MCF 10A (cell line): Measurements from ENCODE around the gene CLASRP. TPM values are rescaled to one million over a fixed set of nuclear protein-coding genes. Genes with fewer than 3 reads are reported as not detected.
"Not testable (repeated sequence)": the region's sequence is repeated elsewhere in the genome, so short reads cannot be mapped to it uniquely, and the experiment has no call there.

Experiments
- BruUV-seq: library from RNA; stranded (reverse); fragments of 400-500 nt; replicated peaks from 2 replicates; lab custom pipeline; 2021; lab: Mats Ljungman, UMichigan
- CTCF ChIA-PET: fragments of 300-600 bp; sonication (Branson Sonifier 250); formaldehyde crosslinking; extraction: SDS; loops from one replicate; lab custom pipeline; 2021; ENCODE audit warnings: antibody characterized with exemption, inconsistent platforms; lab: Yijun Ruan, JAX
- POLR2A ChIA-PET: fragments of 300-600, 350-650 bp; sonication (Branson Sonifier 250); formaldehyde crosslinking; extraction: SDS; loops from one replicate; lab custom pipeline; 2020; ENCODE audit warnings: antibody characterized with exemption, inconsistent platforms; lab: Yijun Ruan, JAX
- DNase-seq: peaks from one replicate; pipeline ENCODE4 v3.0.0-alpha.2; 2018; ENCODE audit not compliant: unreplicated experiment
- H3K27ac Mint-ChIP-seq: one replicate; pipeline ENCODE4 v1.8.0; 2022; ENCODE audit warnings: mild to moderate bottlenecking, low read depth, mixed read lengths; ENCODE audit not compliant: unreplicated experiment
- H3K27me3 Mint-ChIP-seq: one replicate; pipeline ENCODE4 v1.8.0; 2022; ENCODE audit warnings: mixed read lengths; ENCODE audit not compliant: insufficient read depth, unreplicated experiment
- H3K36me3 Mint-ChIP-seq: one replicate; pipeline ENCODE4 v1.8.0; 2022; ENCODE audit warnings: mild to moderate bottlenecking, moderate library complexity, mixed read lengths; ENCODE audit not compliant: insufficient read depth, unreplicated experiment
- H3K4me1 Mint-ChIP-seq: one replicate; pipeline ENCODE4 v1.8.0; 2022; ENCODE audit warnings: mixed read lengths; ENCODE audit not compliant: insufficient read depth, unreplicated experiment
- H3K4me3 Mint-ChIP-seq: one replicate; pipeline ENCODE4 v1.8.0; 2022; ENCODE audit warnings: mild to moderate bottlenecking, moderate library complexity, mixed read lengths; ENCODE audit not compliant: unreplicated experiment
- H3K9me3 Mint-ChIP-seq: one replicate; pipeline ENCODE4 v1.8.0; 2022; ENCODE audit warnings: mixed read lengths; ENCODE audit not compliant: unreplicated experiment
- intact Hi-C: fragments of 100-400 bp; cut with micrococcal nuclease; formaldehyde crosslinking; loops from 2 replicates; pipeline ENCODE4 v1.14.1; 2022
- total RNA-seq: library from RNA; stranded (reverse); gene quantifications from 2 replicates; pipeline ENCODE4 v1.2.3, GENCODE V29; 2022
- TF ChIP-seq, protein P1 (sequence below): fragments of 200-600 bp; IDR thresholded peaks from one replicate; pipeline ENCODE4 v1.8.0; 2022; ENCODE audit warnings: antibody characterized with exemption, mild to moderate bottlenecking; ENCODE audit not compliant: unreplicated experiment

CLASRP gene
- total RNA-seq, 1 experiment from 2014 or later: 83.5 TPM

DNA sequence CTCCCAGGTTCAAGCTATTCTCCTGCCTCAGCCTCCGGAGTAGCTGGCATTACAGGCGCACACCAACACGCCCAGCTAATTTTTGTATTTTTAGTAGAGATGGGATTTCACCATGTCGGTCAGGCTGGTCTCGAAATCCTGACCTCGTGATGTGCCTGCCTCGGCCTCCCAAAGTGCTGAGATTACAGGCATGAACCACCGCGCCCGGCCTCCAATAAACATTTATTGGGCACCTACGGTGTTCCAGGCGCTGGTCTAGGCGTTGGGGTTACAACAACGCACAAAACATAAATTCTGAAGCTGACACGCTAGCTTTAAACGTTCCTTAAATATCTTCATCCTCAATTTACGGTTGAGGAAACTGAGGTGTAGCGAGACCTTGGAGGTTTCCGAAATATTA, 38.2 kb upstream of the CLASRP start:
- H3K9me3 Mint-ChIP-seq, DNase-seq, H3K27me3 Mint-ChIP-seq, H3K4me1 Mint-ChIP-seq, BruUV-seq, intact Hi-C loops: not testable (repeated sequence)
- Mint-ChIP-seq H3K4me3 (peak overlapping the region; percentile 86), H3K36me3 (peaks cover 50% of the 10 kb centered on the region), H3K27ac (peak overlapping the region; percentile 94)
- POLR2A ChIA-PET: interaction anchor here (0.7 to 3.2 kb wide), 4 partner anchors 12 to 90 kb away, joined by 3 to 22 read pairs (median 4); partner anchors contain the start of gene CLASRP
- CTCF ChIA-PET: interaction anchor here (3.1 kb wide), 1 partner anchor 11 kb away, joined by 15 read pairs; no protein-coding TSS in a partner anchor

DNA sequence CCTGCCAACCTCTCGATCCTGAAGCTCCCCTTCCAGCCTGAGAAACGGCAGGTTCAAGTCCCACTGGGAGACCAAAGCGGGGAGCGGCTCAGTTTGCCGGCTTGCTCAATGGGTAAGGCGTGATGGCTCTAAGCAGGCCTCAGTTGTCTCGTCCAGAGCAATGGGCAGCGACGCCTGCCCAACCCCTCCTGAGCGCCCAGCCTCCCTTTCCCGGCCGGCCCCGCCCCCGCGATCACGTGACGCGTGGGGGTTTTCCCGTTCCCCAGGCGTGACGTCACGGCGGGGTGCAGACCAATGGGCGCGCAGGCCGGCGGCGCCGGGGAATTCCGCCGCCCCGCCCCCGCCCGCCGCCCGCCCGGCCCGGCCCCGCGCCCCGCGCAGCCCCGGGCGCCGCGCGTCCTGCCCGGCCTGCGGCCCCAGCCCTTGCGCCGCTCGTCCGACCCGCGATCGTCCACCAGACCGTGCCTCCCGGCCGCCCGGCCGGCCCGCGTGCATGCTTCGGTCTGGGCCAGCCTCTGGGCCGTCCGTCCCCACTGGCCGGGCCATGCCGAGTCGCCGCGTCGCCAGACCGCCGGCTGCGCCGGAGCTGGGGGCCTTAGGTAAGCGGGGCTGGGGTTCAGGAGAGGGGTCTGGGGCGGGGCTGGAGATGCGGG, 37.6 kb upstream of the CLASRP start, which contains the start of gene RELB:
Gene RELB (plus strand): TSS at position 378 of the 653 bp plus-strand sequence. CDS start 116 bp downstream, at position 494.
- peak; percentile 95 for DNase-seq
- BruUV-seq: no TSS peak
- no peaks in the 10 kb centered on the region for H3K27me3 Mint-ChIP-seq
- peaks cover 55% of the 10 kb centered on the region for H3K36me3 Mint-ChIP-seq
- TF ChIP-seq, protein P1, sequence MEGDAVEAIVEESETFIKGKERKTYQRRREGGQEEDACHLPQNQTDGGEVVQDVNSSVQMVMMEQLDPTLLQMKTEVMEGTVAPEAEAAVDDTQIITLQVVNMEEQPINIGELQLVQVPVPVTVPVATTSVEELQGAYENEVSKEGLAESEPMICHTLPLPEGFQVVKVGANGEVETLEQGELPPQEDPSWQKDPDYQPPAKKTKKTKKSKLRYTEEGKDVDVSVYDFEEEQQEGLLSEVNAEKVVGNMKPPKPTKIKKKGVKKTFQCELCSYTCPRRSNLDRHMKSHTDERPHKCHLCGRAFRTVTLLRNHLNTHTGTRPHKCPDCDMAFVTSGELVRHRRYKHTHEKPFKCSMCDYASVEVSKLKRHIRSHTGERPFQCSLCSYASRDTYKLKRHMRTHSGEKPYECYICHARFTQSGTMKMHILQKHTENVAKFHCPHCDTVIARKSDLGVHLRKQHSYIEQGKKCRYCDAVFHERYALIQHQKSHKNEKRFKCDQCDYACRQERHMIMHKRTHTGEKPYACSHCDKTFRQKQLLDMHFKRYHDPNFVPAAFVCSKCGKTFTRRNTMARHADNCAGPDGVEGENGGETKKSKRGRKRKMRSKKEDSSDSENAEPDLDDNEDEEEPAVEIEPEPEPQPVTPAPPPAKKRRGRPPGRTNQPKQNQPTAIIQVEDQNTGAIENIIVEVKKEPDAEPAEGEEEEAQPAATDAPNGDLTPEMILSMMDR: no peak
- POLR2A ChIA-PET: interaction anchor here (0.6 to 3.2 kb wide), 9 partner anchors 12 to 309 kb away, joined by 3 to 22 read pairs (median 3); partner anchors contain the start of genes CLASRP, TOMM40 and TRAPPC6A
- H3K4me3 Mint-ChIP-seq: peak within 1 kb of the TSS; percentile 86
- H3K9me3 Mint-ChIP-seq: no peaks in the 10 kb centered on the region
- H3K4me1 Mint-ChIP-seq: peaks cover 8% of the 10 kb centered on the region
- intact Hi-C loops: no loop called here
- H3K27ac Mint-ChIP-seq: peak within 1 kb of the TSS; percentile 94
- CTCF ChIA-PET: no interaction called here

DNA sequence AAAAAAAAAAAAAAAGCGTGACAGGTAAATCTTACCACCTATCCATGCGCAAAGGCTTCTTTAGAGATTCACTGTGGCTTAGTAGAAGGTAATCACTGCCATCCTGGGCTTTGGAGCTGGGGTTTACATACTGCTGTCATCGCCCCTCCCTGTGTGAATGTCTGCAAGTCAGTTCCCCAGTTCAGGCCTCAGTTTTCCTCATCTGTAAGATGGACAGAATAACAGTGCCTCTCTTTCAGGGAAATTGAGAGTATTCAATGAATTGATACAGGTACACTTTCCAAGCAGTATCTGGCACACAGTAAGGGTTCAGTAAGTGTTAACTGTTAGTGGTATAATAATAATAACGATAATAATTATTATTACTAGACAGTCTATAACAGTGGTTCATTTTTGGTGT, 35.4 kb upstream of the CLASRP start:
- intact Hi-C loops: no loop called here
- CTCF ChIA-PET: interaction anchor here (0.6 kb wide), 1 partner anchor 230 kb away, joined by 5 read pairs; no protein-coding TSS in a partner anchor
- BruUV-seq: TSS peak; percentile 54
- Mint-ChIP-seq H3K36me3 (peaks cover 63% of the 10 kb centered on the region), H3K4me1 (peaks cover 8% of the 10 kb centered on the region), H3K9me3 (no peaks in the 10 kb centered on the region), H3K27ac (no peak overlapping the region), H3K4me3 (no peak overlapping the region), H3K27me3 (no peaks in the 10 kb centered on the region)
- TF ChIP-seq, protein P1: no peak
- DNase-seq: no peak
- POLR2A ChIA-PET: no interaction called here

DNA sequence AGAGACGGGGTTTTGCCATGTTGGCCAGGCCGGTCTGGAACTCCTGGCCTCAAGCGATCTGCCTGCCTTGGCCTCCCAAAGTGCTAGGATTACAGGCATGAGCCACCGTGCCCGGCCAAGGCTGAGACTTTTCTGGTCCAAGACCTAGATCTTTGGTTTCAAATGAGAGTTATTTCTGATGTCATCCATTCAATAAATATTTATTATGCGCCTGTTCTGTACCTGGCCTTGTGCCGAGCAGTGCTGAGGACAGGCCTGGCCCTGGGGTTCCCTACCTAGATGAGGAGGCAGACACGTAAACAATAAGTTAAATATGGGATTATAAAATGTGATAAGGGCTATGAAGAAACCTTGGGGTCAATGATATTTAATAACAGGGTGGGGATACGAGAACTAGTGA, 33.1 kb upstream of the CLASRP start:
- no peak for DNase-seq
- Mint-ChIP-seq H3K27ac (no peak overlapping the region), H3K4me1 (peaks cover 8% of the 10 kb centered on the region), H3K27me3 (no peaks in the 10 kb centered on the region), H3K36me3 (peaks cover 77% of the 10 kb centered on the region), H3K9me3 (no peaks in the 10 kb centered on the region), H3K4me3 (no peak overlapping the region)
- ChIA-PET CTCF (no interaction called here), POLR2A (interaction anchor here (1.1 kb wide), 1 partner anchor 33 kb away, joined by 3 read pairs; no protein-coding TSS in a partner anchor)
- BruUV-seq: no TSS peak
- TF ChIP-seq, protein P1: no peak
- intact Hi-C loops: no loop called here
